Uterus (tissue), 4 donors: ENCODE results near the gene PCDH18. TPM values are rescaled to one million over a fixed set of nuclear protein-coding genes. Genes with fewer than 3 reads are reported as not detected.
A peak's percentile ranks its signal among the peaks of the same experiment; 100 is the strongest.

Experiments used
- DNase-seq, 2 donors: peaks; one replicate each; pipeline ENCODE4 v3.0.0-alpha.2; 2019 to 2020
- H3K27ac ChIP-seq, 2 donors: fragments of 200-600 bp; sonication (generic); 1 replicate in 1 of 2; 2 replicates in 1 of 2; pipeline ENCODE4 v1.5.1; 2016 to 2018
- H3K27me3 ChIP-seq, 2 donors: fragments of 200-600 bp; sonication (generic); one replicate each; pipeline ENCODE4 v1.5.1; 2018 to 2019; ENCODE audit warnings: control low read depth in 1 of 2
- H3K36me3 ChIP-seq, 2 donors: fragments of 200-600 bp; sonication (generic); one replicate each; pipeline ENCODE4 v1.5.1; 2019; ENCODE audit warnings: control low read depth in 1 of 2
- H3K4me1 ChIP-seq, 2 donors: fragments of 200-600 bp; sonication (generic); one replicate each; pipeline ENCODE4 v1.5.1; 2018 to 2019; ENCODE audit warnings: control low read depth in 1 of 2
- H3K4me3 ChIP-seq, 2 donors: fragments of 200-600 bp; sonication (generic); 1 replicate in 1 of 2; 2 replicates in 1 of 2; pipeline ENCODE4 v1.5.1; 2018 to 2019; ENCODE audit warnings: mild to moderate bottlenecking in 1 of 2
- H3K9me3 ChIP-seq, 2 donors: fragments of 200-600 bp; sonication (generic); one replicate each; pipeline ENCODE4 v1.5.1; 2019; ENCODE audit warnings: control low read depth in 1 of 2
- POLR2A ChIP-seq, 2 donors: fragments of 450-650 bp; IDR thresholded peaks; one replicate each; pipeline ENCODE4 v1.6.1; 2016; ENCODE audit warnings: antibody characterized with exemption in 2 of 2, mild to moderate bottlenecking in 1 of 2, moderate library complexity in 1 of 2
- intact Hi-C: fragments of 100-400 bp; cut with DNase I; formaldehyde crosslinking; loops from one replicate; pipeline ENCODE4 v1.15.1; 2023; ENCODE audit warnings: low total_unique reads
- total RNA-seq, 4 donors: library from RNA; depleted of rRNA in 3 of 4; stranded (reverse); fragments of >200 nt in 3 of 4; gene quantifications; one replicate each; pipeline versions ENCODE4 v1.1.0 to v1.2.4, GENCODE V29; 2014 to 2023
- TF ChIP-seq, protein P1 (sequence below), 4 experiments: fragments of 200-600 bp in 2 of 4; fragments of 450-650 bp in 2 of 4; sonication (generic) in 2 of 4; IDR thresholded peaks; one replicate each; pipeline ENCODE4 v1.5.1; 2016 to 2019; ENCODE audit warnings: antibody characterized with exemption in 4 of 4, mild to moderate bottlenecking in 2 of 4, moderate library complexity in 1 of 4
- donor health status: DM: yes; HTN: yes; CAD: no.

Gene PCDH18
- total RNA-seq, 4 donors from 2014 or later, result 27.5 to 258 (median 107) TPM

DNA sequence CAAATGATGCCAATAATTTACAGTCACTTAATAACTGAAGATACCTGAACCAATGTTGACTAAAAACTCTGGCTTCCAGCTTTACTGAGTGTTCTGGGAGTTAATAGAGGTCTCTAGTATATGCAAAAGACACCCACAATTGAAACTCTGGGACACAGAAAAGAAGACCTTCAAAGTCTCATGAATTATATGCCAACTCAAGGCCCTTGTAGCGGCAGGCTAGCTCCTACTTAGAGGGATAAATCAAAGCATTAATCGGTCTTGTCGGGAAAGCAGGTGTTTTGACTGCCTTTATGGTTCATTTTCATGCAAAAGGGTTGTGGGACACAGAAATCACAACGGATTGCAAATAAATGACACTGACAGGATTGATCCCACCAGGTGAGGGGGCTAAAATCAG, 55.9 kb downstream of the PCDH18 start:
- DNase-seq, result no peak
- H3K27ac ChIP-seq, result no peak overlapping the region
- no peak for TF ChIP-seq POLR2A (IDR thresholded peaks at IDR 0.05)
- TF ChIP-seq, protein P1, sequence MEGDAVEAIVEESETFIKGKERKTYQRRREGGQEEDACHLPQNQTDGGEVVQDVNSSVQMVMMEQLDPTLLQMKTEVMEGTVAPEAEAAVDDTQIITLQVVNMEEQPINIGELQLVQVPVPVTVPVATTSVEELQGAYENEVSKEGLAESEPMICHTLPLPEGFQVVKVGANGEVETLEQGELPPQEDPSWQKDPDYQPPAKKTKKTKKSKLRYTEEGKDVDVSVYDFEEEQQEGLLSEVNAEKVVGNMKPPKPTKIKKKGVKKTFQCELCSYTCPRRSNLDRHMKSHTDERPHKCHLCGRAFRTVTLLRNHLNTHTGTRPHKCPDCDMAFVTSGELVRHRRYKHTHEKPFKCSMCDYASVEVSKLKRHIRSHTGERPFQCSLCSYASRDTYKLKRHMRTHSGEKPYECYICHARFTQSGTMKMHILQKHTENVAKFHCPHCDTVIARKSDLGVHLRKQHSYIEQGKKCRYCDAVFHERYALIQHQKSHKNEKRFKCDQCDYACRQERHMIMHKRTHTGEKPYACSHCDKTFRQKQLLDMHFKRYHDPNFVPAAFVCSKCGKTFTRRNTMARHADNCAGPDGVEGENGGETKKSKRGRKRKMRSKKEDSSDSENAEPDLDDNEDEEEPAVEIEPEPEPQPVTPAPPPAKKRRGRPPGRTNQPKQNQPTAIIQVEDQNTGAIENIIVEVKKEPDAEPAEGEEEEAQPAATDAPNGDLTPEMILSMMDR (IDR thresholded peaks at IDR 0.05), result no peak
- no peaks in the 10 kb centered on the region for H3K36me3 ChIP-seq
- no peaks in the 10 kb centered on the region for H3K4me1 ChIP-seq
- no peaks in the 10 kb centered on the region for H3K9me3 ChIP-seq
- intact Hi-C loops, result no loop called here
- H3K4me3 ChIP-seq, result no peak overlapping the region
- H3K27me3 ChIP-seq, result no peaks in the 10 kb centered on the region

DNA sequence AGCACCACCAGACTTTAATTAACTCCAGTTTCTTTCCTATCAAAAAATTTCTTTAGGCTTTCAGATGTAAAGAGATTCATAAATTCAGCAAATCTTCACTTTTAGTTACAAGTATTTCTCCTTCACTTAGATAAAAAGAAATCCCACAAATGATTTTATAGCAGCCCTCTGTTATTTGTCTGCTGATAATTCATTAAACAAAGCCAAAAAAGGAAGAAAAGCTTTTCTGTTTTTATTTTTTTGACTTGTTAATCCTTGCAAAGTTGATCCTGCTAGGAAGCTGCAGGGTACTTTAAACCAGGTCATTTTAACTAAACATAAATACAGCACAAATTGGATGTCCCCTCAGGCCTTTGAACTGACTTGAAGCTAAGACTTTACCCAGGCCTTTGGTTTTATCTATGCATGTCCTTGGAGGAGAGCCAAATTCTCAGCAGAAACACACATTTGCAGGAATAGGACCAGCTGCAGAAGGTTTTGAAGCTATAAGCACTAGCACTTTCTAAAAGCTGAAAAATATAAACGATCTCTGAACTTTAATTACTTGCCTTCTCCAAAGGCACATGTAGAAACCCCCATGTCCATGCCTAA, 57.5 kb downstream of the PCDH18 start:
- intact Hi-C loops, result no loop called here
- no peak for DNase-seq
- Histone ChIP-seq H3K4me3 (no peak overlapping the region), H3K27me3 (no peaks in the 10 kb centered on the region), H3K9me3 (no peaks in the 10 kb centered on the region), H3K27ac (peak overlapping the region; percentile 8 to 35), H3K36me3 (no peaks in the 10 kb centered on the region), H3K4me1 (no peaks in the 10 kb centered on the region)
- TF ChIP-seq POLR2A (IDR thresholded peaks at IDR 0.05), result no peak

DNA sequence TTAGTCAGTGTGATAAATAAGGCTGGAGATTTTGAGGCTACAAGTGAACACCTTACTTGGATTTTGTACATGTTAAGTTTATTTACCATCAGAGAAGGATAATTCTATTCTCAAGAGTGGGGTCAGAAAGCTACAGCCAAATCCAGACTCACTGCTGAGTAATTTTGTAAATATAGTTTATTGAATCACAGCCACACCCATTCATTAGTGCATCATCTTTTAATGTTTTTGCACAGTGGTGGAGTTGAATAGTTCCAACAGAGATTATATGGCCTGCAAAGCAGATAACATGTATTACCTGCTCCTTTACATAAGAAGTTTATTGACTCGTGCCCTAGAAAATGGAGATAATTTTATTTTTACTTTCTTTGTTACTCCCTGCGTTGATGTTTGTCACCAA, 60.4 kb downstream of the PCDH18 start:
- DNase-seq, result no peak
- intact Hi-C loops, result no loop called here
- Histone ChIP-seq H3K9me3 (no peaks in the 10 kb centered on the region), H3K27ac (no peak overlapping the region), H3K4me1 (no peaks in the 10 kb centered on the region), H3K27me3 (no peaks in the 10 kb centered on the region), H3K36me3 (no peaks in the 10 kb centered on the region), H3K4me3 (no peak overlapping the region)
- TF ChIP-seq POLR2A (IDR thresholded peaks at IDR 0.05), result no peak
- TF ChIP-seq, protein P1 (IDR thresholded peaks at IDR 0.05), result no peak

DNA sequence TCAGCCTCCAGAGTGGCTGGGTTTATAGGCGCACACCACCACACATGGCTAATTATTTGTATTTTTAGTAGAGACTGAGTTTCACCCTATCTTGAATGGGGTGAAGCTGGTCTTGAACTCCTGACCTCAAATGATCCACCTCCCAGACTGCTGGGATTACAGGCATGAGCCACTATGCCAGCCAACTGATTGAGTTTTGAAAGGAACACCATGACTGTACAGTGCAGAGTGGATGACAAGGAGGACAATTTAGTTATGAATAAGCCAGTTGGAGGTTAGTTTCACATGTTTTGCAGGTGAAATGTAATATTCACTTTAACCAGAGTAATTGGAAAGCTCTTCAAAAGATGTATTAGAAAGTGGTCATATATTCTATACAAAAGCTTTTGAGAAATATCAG, 60.8 kb downstream of the PCDH18 start:
- Histone ChIP-seq H3K4me3 (no peak overlapping the region), H3K4me1 (no peaks in the 10 kb centered on the region), H3K9me3 (no peaks in the 10 kb centered on the region), H3K27me3 (no peaks in the 10 kb centered on the region), H3K36me3 (no peaks in the 10 kb centered on the region), H3K27ac (no peak overlapping the region)
- TF ChIP-seq, protein P1 (IDR thresholded peaks at IDR 0.05), result no peak
- no peak for TF ChIP-seq POLR2A (IDR thresholded peaks at IDR 0.05)
- intact Hi-C loops, result no loop called here
- DNase-seq, result no peak

DNA sequence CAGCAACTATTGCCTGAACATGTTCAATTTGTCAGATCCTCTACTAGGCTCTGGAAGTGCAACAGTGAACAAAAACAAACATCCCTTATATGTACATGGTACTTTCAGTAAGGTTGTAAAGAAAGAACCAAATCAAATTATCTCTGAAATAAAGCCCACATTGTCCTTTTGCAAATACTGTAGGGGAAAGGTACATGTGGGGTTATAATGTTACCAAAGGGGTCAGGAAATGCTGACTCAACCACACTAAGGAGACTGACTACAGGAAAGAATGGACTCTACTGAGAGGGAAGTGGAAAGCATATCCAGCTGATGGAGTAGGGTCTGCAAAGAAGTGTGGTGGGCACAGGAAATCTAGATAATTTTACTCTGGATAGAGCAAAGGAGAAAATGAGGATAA, 61.5 kb downstream of the PCDH18 start:
- H3K9me3 ChIP-seq, result no peaks in the 10 kb centered on the region
- H3K4me3 ChIP-seq, result no peak overlapping the region
- no peaks in the 10 kb centered on the region for H3K27me3 ChIP-seq
- TF ChIP-seq, protein P1 (IDR thresholded peaks at IDR 0.05), result no peak
- DNase-seq, result no peak
- H3K36me3 ChIP-seq, result no peaks in the 10 kb centered on the region
- H3K4me1 ChIP-seq, result no peaks in the 10 kb centered on the region
- no peak overlapping the region for H3K27ac ChIP-seq
- intact Hi-C loops, result no loop called here
